ENCODE measurements around the gene NSL1. TPM values are rescaled to one million over a fixed set of nuclear protein-coding genes. Genes with fewer than 3 reads are reported as not detected.

Gene NSL1
- total RNA-seq, 1 experiment from 2014 or later: 36.4 TPM

DNA sequence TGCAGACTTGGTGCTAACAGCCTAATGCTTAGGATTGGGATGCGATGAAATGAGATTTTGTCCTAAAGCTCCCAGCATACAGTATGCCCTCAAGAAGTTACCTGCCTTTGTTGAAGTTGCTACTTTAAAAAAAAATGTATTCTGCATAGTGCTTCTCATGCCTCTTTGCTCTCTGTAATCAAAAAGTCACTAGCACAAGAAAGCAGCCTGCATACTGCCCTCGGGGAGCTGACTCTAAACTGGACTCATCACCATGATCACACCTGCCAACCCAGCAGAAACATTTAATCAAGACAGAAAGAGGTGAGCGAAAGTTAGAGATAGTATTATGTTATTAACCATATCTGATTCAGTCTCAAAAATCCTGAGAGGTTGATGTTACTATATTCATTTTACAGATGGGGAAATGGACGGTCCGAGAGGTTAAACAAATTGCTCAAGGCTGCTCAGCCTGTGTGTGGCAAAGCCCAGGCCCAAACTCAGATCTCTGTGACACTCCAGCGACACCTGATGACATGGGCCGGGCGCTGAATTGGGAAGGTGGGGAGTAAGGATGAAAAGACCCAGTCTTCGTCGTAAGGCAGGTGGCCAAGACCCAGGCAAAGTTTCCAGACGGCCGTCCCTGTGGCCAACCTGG, 93.0 kb downstream of the NSL1 start (continued):
- TF ChIP-seq POLR2A (IDR thresholded peaks at IDR 0.05; ENCODE audit: borderline replicate concordance, extremely low read depth, insufficient read depth, insufficient read length): no peak

DNA sequence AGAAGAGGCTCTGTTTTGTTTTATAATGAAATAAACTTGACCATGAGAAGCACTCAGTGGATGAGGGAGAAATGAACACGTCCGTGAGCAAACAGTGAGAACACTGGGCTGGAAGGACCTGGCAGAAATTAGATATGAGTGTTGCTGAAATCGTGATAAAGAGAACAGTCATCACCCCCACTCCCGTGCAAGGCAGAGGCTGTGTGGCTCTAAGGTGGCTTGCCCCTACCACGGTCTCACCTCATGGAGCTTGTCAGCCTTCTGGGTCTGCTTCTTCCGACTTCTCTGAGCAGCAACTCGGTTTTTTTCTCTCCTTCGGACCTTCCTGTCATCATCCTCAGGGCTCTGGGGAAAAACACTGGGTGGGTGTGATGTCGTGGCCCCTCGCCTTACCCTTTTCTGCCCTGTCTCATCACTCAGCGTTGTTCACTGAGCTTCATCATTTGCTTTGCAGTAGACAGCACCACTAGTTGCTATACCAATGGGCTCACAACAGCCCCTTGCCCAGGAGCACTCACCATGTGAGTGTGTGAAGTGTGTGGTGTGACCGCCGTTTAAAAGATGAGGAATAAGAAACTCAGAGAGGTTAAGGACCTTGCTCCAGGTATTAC, 94.8 kb downstream of the NSL1 start:
- peaks cover 16% of the 10 kb centered on the region; the same call in 1 of the 2 replicates for H3K27me3 ChIP-seq (ENCODE audit: insufficient read depth, low read length)
- TF ChIP-seq ZFX (IDR thresholded peaks at IDR 0.05): no peak
- ChIA-PET RAD21 (ENCODE audit: low non-redundant PET in 1 of 2, low total read pairs in 2 of 2, uncharacterized antibody in 2 of 2, unreplicated experiment in 2 of 2) (no interaction called here), POLR2A (no interaction called here), CTCF (interaction anchor here (1.4 kb wide), 1 partner anchor 32 kb away, joined by 3 read pairs; no protein-coding TSS in a partner anchor)
- no peak overlapping the region for H3K4me3 ChIP-seq (replicated peaks in 1 of 2; ENCODE audit: low read depth in 1 of 2, low read length in 2 of 2)
- H3K9me2 ChIP-seq (ENCODE audit: insufficient read depth): no peaks in the 10 kb centered on the region
- H4K20me1 ChIP-seq (ENCODE audit: insufficient read depth): no peaks in the 10 kb centered on the region
- H3K9ac ChIP-seq (ENCODE audit: low read length): no peak overlapping the region
- intact Hi-C loops (cut with micrococcal nuclease): no loop called here
- no peaks in the 10 kb centered on the region for H3K36me3 ChIP-seq (ENCODE audit: control insufficient read depth in 1 of 2, insufficient read depth in 2 of 2, low read length in 2 of 2)
- H3K79me2 ChIP-seq (ENCODE audit: insufficient read depth, low read length): no peaks in the 10 kb centered on the region
- peaks cover 9 to 25% of the 10 kb centered on the region in 2 experiments for H3K4me1 ChIP-seq (ENCODE audit: control insufficient read depth in 1 of 2, insufficient read depth in 2 of 2, low read length in 2 of 2)
- ATAC-seq: no peak
- H2AFZ ChIP-seq (ENCODE audit: low read depth, low read length, poor library complexity, severe bottlenecking): no peak overlapping the region
- H3K9me3 ChIP-seq (ENCODE audit: control insufficient read depth in 1 of 2, insufficient read depth in 1 of 2, low read depth in 1 of 2, low read length in 2 of 2): no peaks in the 10 kb centered on the region
- BruUV-seq (replicated peaks): no TSS peak
- no peak overlapping the region for H3K27ac ChIP-seq (ENCODE audit: low read depth, low read length)
- no peak for DNase-seq (ENCODE audit: low read depth, low spot score)
- no peak overlapping the region for H3K4me2 ChIP-seq (ENCODE audit: low read length)

DNA sequence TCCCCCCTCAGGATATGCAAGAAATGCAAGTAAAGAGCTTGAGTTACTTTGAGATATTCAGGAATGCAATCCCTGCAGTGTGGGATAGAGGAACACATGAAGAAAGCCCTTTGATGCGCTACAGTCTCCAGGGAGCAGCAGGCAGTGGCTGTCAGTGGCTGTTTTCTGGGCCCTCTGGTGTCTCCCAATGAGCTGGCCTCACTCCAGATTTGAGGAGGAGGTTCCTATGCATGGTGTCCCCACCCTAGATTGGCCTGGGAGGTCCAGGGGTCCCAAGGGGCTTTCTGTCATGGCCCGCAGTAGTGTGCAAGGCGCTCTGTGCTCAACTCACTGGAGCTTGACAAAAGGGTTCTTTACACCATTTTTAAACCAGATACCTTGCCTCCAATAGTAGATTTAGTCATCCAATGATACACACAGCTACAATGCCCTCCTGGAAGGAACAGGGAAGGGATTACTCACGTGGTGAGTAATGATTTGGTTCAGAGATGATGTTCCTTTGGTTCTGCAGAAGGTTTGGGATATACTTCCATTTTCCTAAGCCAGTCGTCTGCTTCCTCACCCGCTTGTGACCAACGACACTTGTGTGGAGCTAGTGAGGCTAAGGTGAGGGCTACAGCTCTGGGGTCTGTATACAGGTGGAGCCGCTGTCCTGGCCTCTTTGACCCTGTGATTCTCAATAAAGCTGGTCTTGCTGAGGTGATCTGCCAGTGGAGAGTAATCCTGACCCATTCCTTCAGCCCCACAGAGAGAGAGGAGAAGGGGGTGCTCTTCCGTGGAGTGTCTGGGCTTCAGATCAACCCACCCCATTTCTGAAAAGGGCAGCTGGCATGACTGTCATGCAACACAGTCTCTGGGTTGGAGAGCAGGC, 98.6 kb downstream of the NSL1 start:
- H3K4me1 ChIP-seq (ENCODE audit: control insufficient read depth in 1 of 2, insufficient read depth in 2 of 2, low read length in 2 of 2): no peaks in the 10 kb centered on the region; a peak in 1 of 4 replicates
- no peak overlapping the region for H3K27ac ChIP-seq (ENCODE audit: low read depth, low read length)
- DNase-seq (ENCODE audit: low read depth, low spot score): no peak
- no peaks in the 10 kb centered on the region for H3K9me3 ChIP-seq (ENCODE audit: control insufficient read depth in 1 of 2, insufficient read depth in 1 of 2, low read depth in 1 of 2, low read length in 2 of 2)
- H3K36me3 ChIP-seq (ENCODE audit: control insufficient read depth in 1 of 2, insufficient read depth in 2 of 2, low read length in 2 of 2): no peaks in the 10 kb centered on the region
- no peak for ATAC-seq
- BruUV-seq (replicated peaks): no TSS peak
- H3K9me2 ChIP-seq (ENCODE audit: insufficient read depth): no peaks in the 10 kb centered on the region
- POLR2A ChIA-PET: no interaction called here
- intact Hi-C loops (cut with micrococcal nuclease): no loop called here
- RAD21 ChIA-PET (ENCODE audit: low non-redundant PET in 1 of 2, low total read pairs in 2 of 2, uncharacterized antibody in 2 of 2, unreplicated experiment in 2 of 2): no interaction called here
- no peaks in the 10 kb centered on the region for H4K20me1 ChIP-seq (ENCODE audit: insufficient read depth)
- no peak overlapping the region for H2AFZ ChIP-seq (ENCODE audit: low read depth, low read length, poor library complexity, severe bottlenecking)
- no peaks in the 10 kb centered on the region for H3K27me3 ChIP-seq (ENCODE audit: insufficient read depth, low read length)
- no peak overlapping the region for H3K9ac ChIP-seq (ENCODE audit: low read length)
- no peak overlapping the region for H3K4me2 ChIP-seq (ENCODE audit: low read length)
- H3K4me3 ChIP-seq (replicated peaks in 1 of 2; ENCODE audit: low read depth in 1 of 2, low read length in 2 of 2): no peak overlapping the region
- no peaks in the 10 kb centered on the region for H3K79me2 ChIP-seq (ENCODE audit: insufficient read depth, low read length)
- TF ChIP-seq POLR2A (IDR thresholded peaks at IDR 0.05; ENCODE audit: borderline replicate concordance, extremely low read depth, insufficient read depth, insufficient read length): no peak
- TF ChIP-seq SIN3A (IDR thresholded peaks at IDR 0.05; ENCODE audit: low read depth): no peak
- no peak for TF ChIP-seq RAD21 (IDR thresholded peaks at IDR 0.05; ENCODE audit: low read depth)
- no peak for TF ChIP-seq SRF (IDR thresholded peaks at IDR 0.05; ENCODE audit: low read depth)
- TF ChIP-seq, protein P1, sequence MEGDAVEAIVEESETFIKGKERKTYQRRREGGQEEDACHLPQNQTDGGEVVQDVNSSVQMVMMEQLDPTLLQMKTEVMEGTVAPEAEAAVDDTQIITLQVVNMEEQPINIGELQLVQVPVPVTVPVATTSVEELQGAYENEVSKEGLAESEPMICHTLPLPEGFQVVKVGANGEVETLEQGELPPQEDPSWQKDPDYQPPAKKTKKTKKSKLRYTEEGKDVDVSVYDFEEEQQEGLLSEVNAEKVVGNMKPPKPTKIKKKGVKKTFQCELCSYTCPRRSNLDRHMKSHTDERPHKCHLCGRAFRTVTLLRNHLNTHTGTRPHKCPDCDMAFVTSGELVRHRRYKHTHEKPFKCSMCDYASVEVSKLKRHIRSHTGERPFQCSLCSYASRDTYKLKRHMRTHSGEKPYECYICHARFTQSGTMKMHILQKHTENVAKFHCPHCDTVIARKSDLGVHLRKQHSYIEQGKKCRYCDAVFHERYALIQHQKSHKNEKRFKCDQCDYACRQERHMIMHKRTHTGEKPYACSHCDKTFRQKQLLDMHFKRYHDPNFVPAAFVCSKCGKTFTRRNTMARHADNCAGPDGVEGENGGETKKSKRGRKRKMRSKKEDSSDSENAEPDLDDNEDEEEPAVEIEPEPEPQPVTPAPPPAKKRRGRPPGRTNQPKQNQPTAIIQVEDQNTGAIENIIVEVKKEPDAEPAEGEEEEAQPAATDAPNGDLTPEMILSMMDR (IDR thresholded peaks at IDR 0.05 in 2 of 3, conservative IDR thresholded peaks at IDR 0.05 in 1 of 3; ENCODE audit: borderline replicate concordance in 1 of 3, insufficient read depth in 1 of 3, low read depth in 2 of 3, low read length in 2 of 3): no peak
- TF ChIP-seq, protein P2, sequence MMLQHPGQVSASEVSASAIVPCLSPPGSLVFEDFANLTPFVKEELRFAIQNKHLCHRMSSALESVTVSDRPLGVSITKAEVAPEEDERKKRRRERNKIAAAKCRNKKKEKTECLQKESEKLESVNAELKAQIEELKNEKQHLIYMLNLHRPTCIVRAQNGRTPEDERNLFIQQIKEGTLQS (IDR thresholded peaks at IDR 0.05): no peak
- CTCF ChIA-PET: no interaction called here
